Right atrium auricular region (tissue), 2 donors: ENCODE results near the gene LILRB4. TPM values are rescaled to one million over a fixed set of nuclear protein-coding genes. Genes with fewer than 3 reads are reported as not detected.
"Not testable (repeated sequence)": the region's sequence is repeated elsewhere in the genome, so short reads cannot be mapped to it uniquely, and the experiment has no call there.

Source experiments
- DNase-seq: peaks from one replicate; pipeline ENCODE4 v3.0.0-alpha.2; 2019; ENCODE audit warnings: low spot score
- H3K27ac ChIP-seq, 2 donors: fragments of 200-600 bp; sonication (generic); 1 replicate in 1 of 2; 2 replicates in 1 of 2; pipeline ENCODE4 v1.5.1; 2016 to 2019
- H3K27me3 ChIP-seq, 2 donors: fragments of 200-600 bp; sonication (generic); one replicate each; pipeline versions ENCODE4 v1.5.1 to v1.6.0; 2017 to 2019
- H3K36me3 ChIP-seq: fragments of 200-600 bp; sonication (generic); one replicate; pipeline ENCODE4 v1.5.1; 2016
- H3K4me1 ChIP-seq, 2 donors: fragments of 200-600 bp; sonication (generic); one replicate each; pipeline versions ENCODE4 v1.5.1 to v1.6.0; 2017 to 2019
- H3K4me3 ChIP-seq, 2 donors: fragments of 200-600 bp; sonication (generic); 1 replicate in 1 of 2; 2 replicates in 1 of 2; pipeline ENCODE4 v1.5.1; 2017 to 2019; ENCODE audit warnings: mild to moderate bottlenecking in 1 of 2, moderate library complexity in 1 of 2
- H3K9me3 ChIP-seq, 2 donors: fragments of 200-600 bp; sonication (generic); one replicate each; pipeline ENCODE4 v1.5.1; 2019
- CTCF ChIP-seq, 2 donors: fragments of 200-600 bp; sonication (generic); IDR thresholded peaks; one replicate each; pipeline ENCODE4 v1.5.1; 2019; ENCODE audit warnings: antibody characterized with exemption in 2 of 2
- total RNA-seq, 2 donors: library from RNA; depleted of rRNA; stranded (reverse); fragments of >200 nt; gene quantifications; one replicate each; pipeline ENCODE4 v1.1.0, GENCODE V29; 2016

LILRB4 gene
- total RNA-seq, 2 donors from 2014 or later: 2.0 to 5.2 TPM

- Histone ChIP-seq H3K4me3 (no peak overlapping the region), H3K9me3 (peaks cover 0 to 15% of the 10 kb centered on the region in 2 donors), H3K4me1 (no peaks in the 10 kb centered on the region), H3K36me3 (no peaks in the 10 kb centered on the region), H3K27ac (no peak overlapping the region), H3K27me3 (no peaks in the 10 kb centered on the region)
- TF ChIP-seq CTCF (IDR thresholded peaks at IDR 0.05): no peak
- no peak for DNase-seq
Observed at GRCh38 chr19:54673222-54673621, 10.4 kb downstream of the LILRB4 start.

GRCh38 chr19:54674021-54674617 is 11.3 kb downstream of the LILRB4 start:
- Histone ChIP-seq H3K27ac (no peak overlapping the region), H3K4me3 (no peak overlapping the region), H3K9me3 (peaks cover 0 to 6% of the 10 kb centered on the region in 2 donors), H3K27me3 (no peaks in the 10 kb centered on the region), H3K36me3 (no peaks in the 10 kb centered on the region), H3K4me1 (no peaks in the 10 kb centered on the region)
- TF ChIP-seq CTCF (IDR thresholded peaks at IDR 0.05): peak; percentile 33 to 64
- DNase-seq: no peak

- not testable (repeated sequence) for H3K9me3 ChIP-seq, H3K27ac ChIP-seq, H3K4me1 ChIP-seq, DNase-seq, H3K36me3 ChIP-seq, H3K27me3 ChIP-seq, H3K4me3 ChIP-seq
- TF ChIP-seq CTCF (IDR thresholded peaks at IDR 0.05): peak; percentile 77 to 85
Observed at GRCh38 chr19:54676210-54676834, 13.5 kb downstream of the LILRB4 start.

GRCh38 chr19:54677217-54677616 is 14.4 kb downstream of the LILRB4 start:
- Histone ChIP-seq H3K36me3 (no peaks in the 10 kb centered on the region), H3K27ac (no peak overlapping the region), H3K4me1 (no peaks in the 10 kb centered on the region), H3K9me3 (no peaks in the 10 kb centered on the region), H3K27me3 (no peaks in the 10 kb centered on the region), H3K4me3 (no peak overlapping the region)
- TF ChIP-seq CTCF (IDR thresholded peaks at IDR 0.05): no peak
- DNase-seq: no peak

- not testable (repeated sequence) for H3K4me1 ChIP-seq, DNase-seq, H3K27ac ChIP-seq, H3K9me3 ChIP-seq, H3K36me3 ChIP-seq, H3K27me3 ChIP-seq, H3K4me3 ChIP-seq
Observed at GRCh38 chr19:54681596-54681995, 18.8 kb downstream of the LILRB4 start.

GRCh38 chr19:54682306-54682856 is 19.6 kb downstream of the LILRB4 start:
- H3K27me3 ChIP-seq: no peaks in the 10 kb centered on the region
- no peak for TF ChIP-seq CTCF (IDR thresholded peaks at IDR 0.05)
- no peak overlapping the region for H3K27ac ChIP-seq
- H3K36me3 ChIP-seq: no peaks in the 10 kb centered on the region
- H3K4me1 ChIP-seq: no peaks in the 10 kb centered on the region
- H3K9me3 ChIP-seq: no peaks in the 10 kb centered on the region
- DNase-seq: no peak
- H3K4me3 ChIP-seq: no peak overlapping the region
